HL-60 (cell line): ENCODE results near the gene SPOP.

Experiments used
- POLR2AphosphoS5 ChIP-seq: IDR thresholded peaks from 2 replicates; pipeline ENCODE4 v1.6.1; 2012; ENCODE audit warnings: low read depth
- REST ChIP-seq: IDR thresholded peaks from 2 replicates; pipeline ENCODE4 v1.6.1; 2012; ENCODE audit warnings: low read depth; ENCODE audit not compliant: insufficient replicate concordance
- SPI1 ChIP-seq: IDR thresholded peaks from 2 replicates; pipeline ENCODE4 v1.6.1; 2012; ENCODE audit warnings: low read depth, mild to moderate bottlenecking, borderline replicate concordance
- TF ChIP-seq, protein P1 (sequence below): IDR thresholded peaks from one replicate; pipeline ENCODE4 v1.5.1; 2011; ENCODE audit warnings: low read length, control low read depth, inconsistent platforms; ENCODE audit not compliant: insufficient read depth

GRCh38 chr17:49603238-49603637, 74.7 kb downstream of the SPOP start:
- TF ChIP-seq, protein P1, sequence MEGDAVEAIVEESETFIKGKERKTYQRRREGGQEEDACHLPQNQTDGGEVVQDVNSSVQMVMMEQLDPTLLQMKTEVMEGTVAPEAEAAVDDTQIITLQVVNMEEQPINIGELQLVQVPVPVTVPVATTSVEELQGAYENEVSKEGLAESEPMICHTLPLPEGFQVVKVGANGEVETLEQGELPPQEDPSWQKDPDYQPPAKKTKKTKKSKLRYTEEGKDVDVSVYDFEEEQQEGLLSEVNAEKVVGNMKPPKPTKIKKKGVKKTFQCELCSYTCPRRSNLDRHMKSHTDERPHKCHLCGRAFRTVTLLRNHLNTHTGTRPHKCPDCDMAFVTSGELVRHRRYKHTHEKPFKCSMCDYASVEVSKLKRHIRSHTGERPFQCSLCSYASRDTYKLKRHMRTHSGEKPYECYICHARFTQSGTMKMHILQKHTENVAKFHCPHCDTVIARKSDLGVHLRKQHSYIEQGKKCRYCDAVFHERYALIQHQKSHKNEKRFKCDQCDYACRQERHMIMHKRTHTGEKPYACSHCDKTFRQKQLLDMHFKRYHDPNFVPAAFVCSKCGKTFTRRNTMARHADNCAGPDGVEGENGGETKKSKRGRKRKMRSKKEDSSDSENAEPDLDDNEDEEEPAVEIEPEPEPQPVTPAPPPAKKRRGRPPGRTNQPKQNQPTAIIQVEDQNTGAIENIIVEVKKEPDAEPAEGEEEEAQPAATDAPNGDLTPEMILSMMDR = no peak
- TF ChIP-seq SPI1 = no peak
- TF ChIP-seq POLR2AphosphoS5 = no peak
- TF ChIP-seq REST = no peak
